ENCODE measurements around the gene VAV2.

GRCh38 chr9:133915534-133916158 is 76.5 kb downstream of the VAV2 start:
- TF ChIP-seq CTCF (IDR thresholded peaks at IDR 0.05) (no peak), USF2 (IDR thresholded peaks at IDR 0.05; ENCODE audit: borderline replicate concordance, low read depth, low read length) (no peak), NFIC (IDR thresholded peaks at IDR 0.05; ENCODE audit: borderline replicate concordance) (no peak), MAX (IDR thresholded peaks at IDR 0.05; ENCODE audit: low read depth) (no peak), YY1 (IDR thresholded peaks at IDR 0.05; ENCODE audit: low read depth) (no peak), EZH2phosphoT487 (IDR thresholded peaks at IDR 0.05; ENCODE audit: borderline replicate concordance, low read depth) (no peak), GATA2 (CRISPR knock-in tag; IDR thresholded peaks at IDR 0.05) (no peak)

All from SK-N-SH (cell line).